HCT116 (cell line): ENCODE data around the gene VSX2.

Experiments
- POLR2A ChIP-seq: IDR thresholded peaks from 2 replicates; pipeline ENCODE4 v1.7.0; 2011; ENCODE audit warnings: borderline replicate concordance; ENCODE audit not compliant: insufficient read depth, insufficient read length; ENCODE audit errors: extremely low read depth
- SP1 ChIP-seq: IDR thresholded peaks from 2 replicates; pipeline ENCODE4 v1.6.1; 2012; ENCODE audit warnings: low read depth
- TF ChIP-seq, protein P1 (sequence below), 3 experiments: fragments of 200-600 bp in 1 of 3; sonication (generic) in 1 of 3; IDR thresholded peaks in 2 of 3; conservative IDR thresholded peaks in 1 of 3; 2 replicates each; pipeline ENCODE4 v1.5.1; 2012 to 2017; ENCODE audit warnings: low read depth in 2 of 3, low read length in 2 of 3, antibody characterized with exemption in 1 of 3, borderline replicate concordance in 1 of 3, control low read depth in 1 of 3, mild to moderate bottlenecking in 1 of 3, mixed read lengths in 1 of 3, mixed run types in 1 of 3, moderate library complexity in 1 of 3; ENCODE audit not compliant: insufficient read depth in 1 of 3

- TF ChIP-seq SP1 (no peak), POLR2A (no peak)
- TF ChIP-seq, protein P1, sequence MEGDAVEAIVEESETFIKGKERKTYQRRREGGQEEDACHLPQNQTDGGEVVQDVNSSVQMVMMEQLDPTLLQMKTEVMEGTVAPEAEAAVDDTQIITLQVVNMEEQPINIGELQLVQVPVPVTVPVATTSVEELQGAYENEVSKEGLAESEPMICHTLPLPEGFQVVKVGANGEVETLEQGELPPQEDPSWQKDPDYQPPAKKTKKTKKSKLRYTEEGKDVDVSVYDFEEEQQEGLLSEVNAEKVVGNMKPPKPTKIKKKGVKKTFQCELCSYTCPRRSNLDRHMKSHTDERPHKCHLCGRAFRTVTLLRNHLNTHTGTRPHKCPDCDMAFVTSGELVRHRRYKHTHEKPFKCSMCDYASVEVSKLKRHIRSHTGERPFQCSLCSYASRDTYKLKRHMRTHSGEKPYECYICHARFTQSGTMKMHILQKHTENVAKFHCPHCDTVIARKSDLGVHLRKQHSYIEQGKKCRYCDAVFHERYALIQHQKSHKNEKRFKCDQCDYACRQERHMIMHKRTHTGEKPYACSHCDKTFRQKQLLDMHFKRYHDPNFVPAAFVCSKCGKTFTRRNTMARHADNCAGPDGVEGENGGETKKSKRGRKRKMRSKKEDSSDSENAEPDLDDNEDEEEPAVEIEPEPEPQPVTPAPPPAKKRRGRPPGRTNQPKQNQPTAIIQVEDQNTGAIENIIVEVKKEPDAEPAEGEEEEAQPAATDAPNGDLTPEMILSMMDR (IDR thresholded peaks at IDR 0.05 in 2 of 3, conservative IDR thresholded peaks at IDR 0.05 in 1 of 3; ENCODE audit: borderline replicate concordance in 1 of 3, insufficient read depth in 1 of 3, low read depth in 2 of 3, low read length in 2 of 3) = no peak
Measured at GRCh38 chr14:74242021-74242779, 3.0 kb downstream of the VSX2 start.
